Measurements from ENCODE around the gene PIK3CA. TPM values are rescaled to one million over a fixed set of nuclear protein-coding genes. Genes with fewer than 3 reads are reported as not detected.

The PIK3CA gene
- total RNA-seq, 1 experiment from 2014 or later, result 17.9 TPM

GRCh38 chr3:179149406-179149867, 1.3 kb downstream of the PIK3CA start:
- Histone ChIP-seq H3K4me3 (peak overlapping the region; percentile 90), H3K27me3 (no peaks in the 10 kb centered on the region), H3K36me3 (no peaks in the 10 kb centered on the region), H3K9me3 (no peaks in the 10 kb centered on the region)
- DNase-seq, result peak; percentile 15

- Histone ChIP-seq H3K4me3 (peak overlapping the region; percentile 90), H3K36me3 (no peaks in the 10 kb centered on the region), H3K27me3 (no peaks in the 10 kb centered on the region), H3K9me3 (no peaks in the 10 kb centered on the region)
- DNase-seq, result no peak
Observed at GRCh38 chr3:179149951-179150350, 1.8 kb downstream of the PIK3CA start.

GRCh38 chr3:179150610-179151009, 2.5 kb downstream of the PIK3CA start:
- Histone ChIP-seq H3K36me3 (no peaks in the 10 kb centered on the region), H3K9me3 (no peaks in the 10 kb centered on the region), H3K27me3 (no peaks in the 10 kb centered on the region), H3K4me3 (no peak overlapping the region)
- DNase-seq, result no peak

GRCh38 chr3:179151474-179151873, 3.3 kb downstream of the PIK3CA start:
- DNase-seq, result no peak
- Histone ChIP-seq H3K36me3 (no peaks in the 10 kb centered on the region), H3K4me3 (no peak overlapping the region), H3K27me3 (no peaks in the 10 kb centered on the region), H3K9me3 (no peaks in the 10 kb centered on the region)

GRCh38 chr3:179156170-179156569, 8.0 kb downstream of the PIK3CA start:
- H3K36me3 ChIP-seq, result no peaks in the 10 kb centered on the region
- H3K4me3 ChIP-seq, result no peak overlapping the region
- no peaks in the 10 kb centered on the region for H3K9me3 ChIP-seq
- H3K27me3 ChIP-seq, result no peaks in the 10 kb centered on the region
- DNase-seq, result no peak

- DNase-seq, result no peak
- H3K4me3 ChIP-seq, result no peak overlapping the region
- no peaks in the 10 kb centered on the region for H3K9me3 ChIP-seq
- no peaks in the 10 kb centered on the region for H3K27me3 ChIP-seq
- no peaks in the 10 kb centered on the region for H3K36me3 ChIP-seq
Observed at GRCh38 chr3:179156775-179157174, 8.6 kb downstream of the PIK3CA start.

- H3K9me3 ChIP-seq, result no peaks in the 10 kb centered on the region
- DNase-seq, result no peak
- no peaks in the 10 kb centered on the region for H3K27me3 ChIP-seq
- no peak overlapping the region for H3K4me3 ChIP-seq
- no peaks in the 10 kb centered on the region for H3K36me3 ChIP-seq
Observed at GRCh38 chr3:179158336-179159039, 10.3 kb downstream of the PIK3CA start.

- DNase-seq, result no peak
- H3K27me3 ChIP-seq, result no peaks in the 10 kb centered on the region
Observed at GRCh38 chr3:179163503-179163902, 15.3 kb downstream of the PIK3CA start.

GRCh38 chr3:179164857-179165256, 16.7 kb downstream of the PIK3CA start:
- Histone ChIP-seq H3K9me3 (0 out of 2 replicates have a peak, but pooled peaks cover 2% of the 10 kb centered on the region), H3K27me3 (no peaks in the 10 kb centered on the region), H3K4me3 (no peak overlapping the region), H3K36me3 (no peaks in the 10 kb centered on the region)
- DNase-seq, result no peak

More at GRCh38 chr3:179163503-179163902, 15.3 kb downstream of the PIK3CA start:
- H3K36me3 ChIP-seq, result no peaks in the 10 kb centered on the region
- H3K4me3 ChIP-seq, result no peak overlapping the region
- 0 out of 2 replicates have a peak, but pooled peaks cover 2% of the 10 kb centered on the region for H3K9me3 ChIP-seq

GRCh38 chr3:179166561-179167201, 18.5 kb downstream of the PIK3CA start:
- peaks cover 6% of the 10 kb centered on the region; the same call in 1 of the 2 replicates for H3K9me3 ChIP-seq
- H3K36me3 ChIP-seq, result no peaks in the 10 kb centered on the region
- H3K27me3 ChIP-seq, result no peaks in the 10 kb centered on the region
- no peak for DNase-seq
- H3K4me3 ChIP-seq, result no peak overlapping the region

- H3K27me3 ChIP-seq, result no peaks in the 10 kb centered on the region
- no peaks in the 10 kb centered on the region for H3K36me3 ChIP-seq
- peaks cover 11% of the 10 kb centered on the region; the same call in 1 of the 2 replicates for H3K9me3 ChIP-seq
- no peak for DNase-seq
- no peak overlapping the region for H3K4me3 ChIP-seq
Observed at GRCh38 chr3:179168918-179169317, 20.8 kb downstream of the PIK3CA start.

GRCh38 chr3:179172546-179172945, 24.4 kb downstream of the PIK3CA start:
- peaks cover 11% of the 10 kb centered on the region; the same call in 1 of the 2 replicates for H3K9me3 ChIP-seq
- H3K4me3 ChIP-seq, result no peak overlapping the region
- H3K27me3 ChIP-seq, result no peaks in the 10 kb centered on the region
- DNase-seq, result no peak
- no peaks in the 10 kb centered on the region for H3K36me3 ChIP-seq

- DNase-seq, result no peak
- no peaks in the 10 kb centered on the region for H3K36me3 ChIP-seq
- no peak overlapping the region for H3K4me3 ChIP-seq
- H3K27me3 ChIP-seq, result no peaks in the 10 kb centered on the region
- H3K9me3 ChIP-seq, result peaks cover 9% of the 10 kb centered on the region; the same call in 1 of the 2 replicates
Observed at GRCh38 chr3:179174316-179174715, 26.2 kb downstream of the PIK3CA start.

GRCh38 chr3:179174898-179175297, 26.7 kb downstream of the PIK3CA start:
- Histone ChIP-seq H3K4me3 (no peak overlapping the region), H3K27me3 (no peaks in the 10 kb centered on the region), H3K9me3 (peaks cover 9% of the 10 kb centered on the region; the same call in 1 of the 2 replicates), H3K36me3 (no peaks in the 10 kb centered on the region)
- no peak for DNase-seq

GRCh38 chr3:179175358-179175757, 27.2 kb downstream of the PIK3CA start:
- Histone ChIP-seq H3K36me3 (no peaks in the 10 kb centered on the region), H3K27me3 (no peaks in the 10 kb centered on the region), H3K9me3 (peaks cover 9% of the 10 kb centered on the region; the same call in 1 of the 2 replicates), H3K4me3 (no peak overlapping the region)
- DNase-seq, result no peak

GRCh38 chr3:179177611-179178010, 29.5 kb downstream of the PIK3CA start:
- Histone ChIP-seq H3K9me3 (no peaks in the 10 kb centered on the region), H3K4me3 (no peak overlapping the region), H3K27me3 (no peaks in the 10 kb centered on the region), H3K36me3 (no peaks in the 10 kb centered on the region)
- no peak for DNase-seq

- no peaks in the 10 kb centered on the region for H3K36me3 ChIP-seq
- H3K27me3 ChIP-seq, result no peaks in the 10 kb centered on the region
- DNase-seq, result no peak
- H3K9me3 ChIP-seq, result no peaks in the 10 kb centered on the region
- H3K4me3 ChIP-seq, result no peak overlapping the region
Observed at GRCh38 chr3:179179256-179179655, 31.1 kb downstream of the PIK3CA start.
